CD4-positive, alpha-beta memory T cell (primary cell): Measurements from ENCODE around the gene FANCC. TPM values are rescaled to one million over a fixed set of nuclear protein-coding genes. Genes with fewer than 3 reads are reported as not detected.

Experiments
- CTCF ChIA-PET: fragments of 350-600 bp; sonication (Branson Sonifier 250); formaldehyde crosslinking; loops from one replicate; lab custom pipeline; 2021; ENCODE audit warnings: inconsistent platforms; ENCODE audit not compliant: partially characterized antibody; lab: Charles Lee
- POLR2A ChIA-PET: fragments of 350-600 bp; sonication (Branson Sonifier 250); formaldehyde crosslinking; loops from one replicate; lab custom pipeline; 2021; ENCODE audit not compliant: partially characterized antibody; lab: Charles Lee
- DNase-seq, 5 donors: peaks; one replicate each; pipeline versions ENCODE4 v3.0.0 to v3.0.0-alpha.2; 2020 to 2022; ENCODE audit warnings: mixed read lengths in 1 of 5
- H3K27ac ChIP-seq: one replicate; pipeline ENCODE4 v1.7.0; 2013; ENCODE audit warnings: low read depth, low read length
- H3K27me3 ChIP-seq: 2 replicates; pipeline ENCODE4 v1.7.0; 2013; ENCODE audit warnings: mild to moderate bottlenecking, low read length, moderate library complexity; ENCODE audit not compliant: insufficient read depth
- H3K36me3 ChIP-seq: 2 replicates; pipeline ENCODE4 v1.7.0; 2013; ENCODE audit warnings: mild to moderate bottlenecking, low read length, moderate library complexity; ENCODE audit not compliant: insufficient read depth
- H3K4me1 ChIP-seq: 2 replicates; pipeline ENCODE4 v1.7.0; 2013; ENCODE audit warnings: mild to moderate bottlenecking, low read length, moderate library complexity; ENCODE audit not compliant: insufficient read depth
- H3K4me3 ChIP-seq, 2 donors: one replicate each; pipeline ENCODE4 v1.7.0; 2013; ENCODE audit warnings: low read length in 2 of 2, mild to moderate bottlenecking in 1 of 2
- H3K9me3 ChIP-seq, 2 donors: one replicate each; pipeline ENCODE4 v1.7.0; 2013; ENCODE audit warnings: low read length in 2 of 2, control low read depth in 1 of 2; ENCODE audit not compliant: control insufficient read depth in 1 of 2
- H3K27ac Mint-ChIP-seq, 7 donors: one replicate each; pipeline ENCODE4 v1.8.0; 2020 to 2021; ENCODE audit warnings: mixed read lengths in 7 of 7, mild to moderate bottlenecking in 6 of 7, inconsistent platforms in 3 of 7, moderate library complexity in 3 of 7
- H3K27me3 Mint-ChIP-seq, 2 donors: one replicate each; pipeline ENCODE4 v1.8.0; 2020 to 2021; ENCODE audit warnings: mixed read lengths in 2 of 2
- H3K36me3 Mint-ChIP-seq, 2 donors: one replicate each; pipeline ENCODE4 v1.8.0; 2020 to 2021; ENCODE audit warnings: mixed read lengths in 2 of 2, inconsistent platforms in 1 of 2, mild to moderate bottlenecking in 1 of 2
- H3K4me1 Mint-ChIP-seq, 4 donors: one replicate each; pipeline ENCODE4 v1.8.0; 2020 to 2021; ENCODE audit warnings: mixed read lengths in 4 of 4, mild to moderate bottlenecking in 1 of 4
- H3K4me3 Mint-ChIP-seq, 8 donors: one replicate each; pipeline ENCODE4 v1.8.0; 2020 to 2021; ENCODE audit warnings: mixed read lengths in 8 of 8, mild to moderate bottlenecking in 7 of 8, moderate library complexity in 6 of 8, inconsistent platforms in 3 of 8
- H3K9me3 Mint-ChIP-seq, 8 donors: one replicate each; pipeline ENCODE4 v1.8.0; 2020 to 2021; ENCODE audit warnings: mixed read lengths in 8 of 8, mild to moderate bottlenecking in 5 of 8, inconsistent platforms in 3 of 8, moderate library complexity in 1 of 8
- intact Hi-C: fragments of 100-400 bp; cut with micrococcal nuclease; formaldehyde crosslinking; loops from one replicate; pipeline ENCODE4 v1.15.1; 2023
- polyA plus RNA-seq, 2 donors: library from polyadenylated mRNA; unstranded; fragments of 300-500 nt; fragmentation: Illumina TruSeq; gene quantifications; one replicate each; pipeline ENCODE4 v1.2.3, GENCODE V29; 2021
- total RNA-seq, 2 experiments: library from RNA; stranded (reverse); gene quantifications; one replicate each; pipeline ENCODE4 v1.2.3, GENCODE V29; 2021

The FANCC gene
- total and polyA plus RNA-seq, 4 experiments from 2014 or later, result 0.77 to 4.9 (median 3.6) TPM

DNA sequence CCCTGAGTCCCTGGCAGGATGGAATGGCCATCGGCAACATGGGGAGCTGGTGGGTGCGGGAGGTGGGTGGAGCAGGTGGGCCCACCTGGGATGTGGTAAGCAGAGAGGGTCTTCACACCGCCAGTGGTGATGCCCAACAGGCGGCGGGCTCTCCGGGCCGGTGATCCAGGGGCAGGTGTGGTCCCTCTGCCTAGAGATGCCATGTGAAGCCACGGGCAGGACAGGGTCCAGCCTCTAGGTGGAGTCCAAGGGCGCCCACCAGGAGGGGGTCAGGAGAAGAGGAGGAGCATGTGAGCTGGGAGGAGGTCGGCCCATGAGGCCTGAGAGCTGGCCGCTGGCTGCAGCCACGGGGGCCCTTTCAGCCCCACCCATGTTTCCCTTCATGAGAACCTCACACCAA lies 221.1 kb downstream of the FANCC start:
- peaks cover 0 to under 1% of the 10 kb centered on the region in 2 donors for H3K36me3 Mint-ChIP-seq
- Histone ChIP-seq H3K4me1 (no peaks in the 10 kb centered on the region), H3K4me3 (no peak overlapping the region), H3K27me3 (no peaks in the 10 kb centered on the region), H3K27ac (no peak overlapping the region), H3K9me3 (no peaks in the 10 kb centered on the region), H3K36me3 (no peaks in the 10 kb centered on the region)
- no peaks in the 10 kb centered on the region for H3K9me3 Mint-ChIP-seq
- intact Hi-C loops, result no loop called here
- no peak overlapping the region for H3K4me3 Mint-ChIP-seq
- H3K27ac Mint-ChIP-seq, result no peak overlapping the region
- ChIA-PET CTCF (interaction anchor here (1.1 to 1.6 kb wide), 3 partner anchors 34 to 415 kb away, joined by 3 to 5 read pairs (median 3); no protein-coding TSS in a partner anchor), POLR2A (no interaction called here)
- no peaks in the 10 kb centered on the region for H3K27me3 Mint-ChIP-seq
- no peak for DNase-seq
- peaks cover 2 to 8% (median 4%) of the 10 kb centered on the region in 4 donors for H3K4me1 Mint-ChIP-seq

DNA sequence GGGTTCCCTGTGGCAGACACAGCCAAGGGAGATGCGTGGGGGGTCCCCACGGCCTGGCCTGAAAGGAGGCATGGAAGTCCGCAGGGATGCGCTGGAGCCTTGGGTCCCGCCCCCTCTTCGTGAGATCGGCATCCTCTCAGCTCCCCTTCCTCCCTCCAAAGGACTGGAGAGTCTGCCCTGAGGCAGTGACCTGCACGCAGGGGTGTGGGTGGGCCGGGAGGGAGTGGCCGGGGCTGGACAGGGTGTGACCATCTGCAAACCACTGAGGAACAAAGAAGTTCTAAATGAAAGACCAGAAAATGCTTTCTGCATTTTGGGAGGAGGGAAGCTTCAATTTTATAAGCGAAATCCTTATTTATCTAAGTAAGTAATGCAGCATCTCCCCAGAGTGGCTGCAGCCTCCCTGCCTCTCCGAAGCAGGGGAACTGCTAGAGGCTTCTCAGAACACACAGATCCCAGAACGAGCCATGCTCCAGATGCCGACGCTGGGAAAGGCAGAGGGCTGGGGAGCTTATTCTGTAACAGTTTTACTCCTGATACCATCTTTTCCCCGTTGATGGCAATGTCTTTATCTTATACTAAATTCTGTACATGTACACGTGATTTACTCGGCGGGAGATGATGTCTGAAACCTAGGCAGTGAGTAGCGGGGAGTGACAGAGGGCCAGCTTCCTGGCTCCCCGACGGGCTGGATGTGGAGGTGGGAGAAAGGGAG lies 221.7 kb downstream of the FANCC start:
- Mint-ChIP-seq H3K4me3 (no peak overlapping the region), H3K27ac (no peak overlapping the region), H3K4me1 (peaks cover 2 to 8% (median 4%) of the 10 kb centered on the region in 4 donors), H3K9me3 (no peaks in the 10 kb centered on the region), H3K36me3 (no peaks in the 10 kb centered on the region), H3K27me3 (no peaks in the 10 kb centered on the region)
- Histone ChIP-seq H3K27me3 (no peaks in the 10 kb centered on the region), H3K4me1 (no peaks in the 10 kb centered on the region), H3K9me3 (no peaks in the 10 kb centered on the region), H3K36me3 (no peaks in the 10 kb centered on the region), H3K27ac (no peak overlapping the region), H3K4me3 (no peak overlapping the region)
- ChIA-PET POLR2A (no interaction called here), CTCF (interaction anchor here (1.4 to 1.6 kb wide), 2 partner anchors 35 to 415 kb away, joined by 3 to 5 read pairs; no protein-coding TSS in a partner anchor)
- intact Hi-C loops, result no loop called here
- no peak for DNase-seq

DNA sequence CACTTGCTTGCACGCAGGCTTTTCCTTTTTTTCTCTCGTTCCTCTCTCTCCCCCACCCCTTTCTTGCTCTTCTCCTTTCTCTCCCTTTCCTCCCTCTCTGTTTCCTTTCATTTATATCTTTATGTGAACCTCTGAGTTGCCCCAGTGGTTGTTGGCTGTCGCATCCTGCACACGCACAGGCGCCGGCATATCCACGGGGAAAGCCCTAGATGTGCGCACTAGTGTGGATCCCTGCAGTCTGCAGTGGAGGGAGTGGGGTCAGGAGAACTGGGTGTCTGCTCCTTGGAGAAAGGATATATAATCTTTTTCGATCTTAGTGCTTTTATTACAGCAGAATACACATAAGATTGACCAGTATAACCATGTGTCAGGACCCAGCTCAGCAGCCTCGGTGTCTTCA lies 223.5 kb downstream of the FANCC start:
- Histone ChIP-seq H3K4me3 (no peak overlapping the region), H3K36me3 (no peaks in the 10 kb centered on the region), H3K27ac (no peak overlapping the region), H3K4me1 (no peaks in the 10 kb centered on the region), H3K9me3 (no peaks in the 10 kb centered on the region), H3K27me3 (no peaks in the 10 kb centered on the region)
- no peaks in the 10 kb centered on the region for H3K27me3 Mint-ChIP-seq
- no peaks in the 10 kb centered on the region for H3K9me3 Mint-ChIP-seq
- no peak for DNase-seq
- H3K27ac Mint-ChIP-seq, result peak overlapping the region in 1 of 7 donors; percentile 42
- intact Hi-C loops, result no loop called here
- ChIA-PET POLR2A (no interaction called here), CTCF (no interaction called here)
- H3K4me3 Mint-ChIP-seq, result no peak overlapping the region
- peaks cover 2 to 8% (median 4%) of the 10 kb centered on the region in 4 donors for H3K4me1 Mint-ChIP-seq
- no peaks in the 10 kb centered on the region for H3K36me3 Mint-ChIP-seq

DNA sequence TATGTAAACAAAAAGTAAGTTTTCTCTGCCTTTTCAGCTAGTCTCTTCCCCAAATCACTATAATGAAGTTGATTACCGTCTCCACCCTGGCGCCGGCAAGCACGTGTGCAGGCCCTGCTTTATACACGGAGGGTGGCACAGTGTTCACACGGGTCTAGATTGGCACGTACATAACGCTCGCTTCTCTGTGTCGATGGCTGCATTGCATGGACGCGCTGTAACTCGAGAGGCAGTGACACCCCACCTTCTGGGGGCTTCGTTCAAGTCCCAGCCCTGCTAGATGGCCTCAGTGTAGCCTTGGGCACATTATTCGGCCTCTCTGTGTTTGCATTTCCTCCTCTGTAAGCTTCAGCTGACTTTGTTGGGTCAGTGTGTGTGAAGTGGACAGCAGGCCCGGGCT lies 223.9 kb downstream of the FANCC start:
- H3K27ac ChIP-seq, result no peak overlapping the region
- Mint-ChIP-seq H3K4me3 (no peak overlapping the region), H3K4me1 (peaks cover 2 to 8% (median 4%) of the 10 kb centered on the region in 4 donors), H3K9me3 (no peaks in the 10 kb centered on the region), H3K27me3 (no peaks in the 10 kb centered on the region), H3K36me3 (no peaks in the 10 kb centered on the region), H3K27ac (no peak overlapping the region)
- no peaks in the 10 kb centered on the region for H3K4me1 ChIP-seq
- intact Hi-C loops, result no loop called here
- H3K27me3 ChIP-seq, result no peaks in the 10 kb centered on the region
- H3K36me3 ChIP-seq, result no peaks in the 10 kb centered on the region
- CTCF ChIA-PET, result no interaction called here
- no peak for DNase-seq
- no peak overlapping the region for H3K4me3 ChIP-seq
- no peaks in the 10 kb centered on the region for H3K9me3 ChIP-seq
- POLR2A ChIA-PET, result no interaction called here

DNA sequence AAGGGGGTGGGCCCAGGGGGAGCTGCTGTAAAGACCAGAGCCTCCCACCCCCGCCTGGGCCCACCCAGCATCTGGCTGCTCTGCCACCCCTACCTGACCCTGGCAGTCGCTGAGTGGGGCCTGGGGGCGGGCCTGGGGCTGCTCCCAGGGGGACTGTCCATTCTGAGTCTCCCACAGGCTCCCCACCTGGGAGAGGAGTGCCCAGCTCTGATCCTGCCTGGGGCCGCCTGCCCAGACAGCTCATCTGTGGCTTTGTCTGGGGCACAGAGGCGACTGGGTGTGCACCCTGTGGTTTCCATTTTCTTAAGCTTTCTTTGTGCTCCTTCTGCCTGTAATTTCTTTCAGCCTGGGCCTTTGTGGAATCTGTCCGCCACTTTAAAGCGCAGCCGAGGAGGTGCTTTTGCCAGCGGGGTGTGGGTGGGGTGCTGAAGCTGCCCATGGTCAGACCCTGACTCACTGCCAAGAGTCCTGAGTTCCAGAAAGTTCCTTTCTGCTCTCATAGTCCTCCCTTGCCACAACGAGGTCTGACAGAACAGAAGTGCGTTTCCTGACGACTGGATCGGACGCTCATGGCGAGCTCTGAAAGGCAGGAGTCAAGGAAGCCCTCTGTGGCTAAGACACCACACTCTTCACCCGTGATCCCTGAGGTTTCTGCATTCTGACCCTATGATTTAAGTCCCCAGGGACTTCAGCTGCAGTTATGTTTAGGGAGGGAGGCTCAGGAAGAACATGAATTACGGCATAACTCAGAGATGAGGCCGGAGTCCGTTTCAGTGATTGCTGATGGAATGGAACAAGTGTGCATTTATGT lies 225.0 kb downstream of the FANCC start:
- no peak overlapping the region for H3K27ac ChIP-seq
- no peak overlapping the region for H3K4me3 Mint-ChIP-seq
- no peak for DNase-seq
- no peaks in the 10 kb centered on the region for H3K36me3 ChIP-seq
- intact Hi-C loops, result no loop called here
- peak overlapping the region in 1 of 7 donors; percentile 76 for H3K27ac Mint-ChIP-seq
- no peak overlapping the region for H3K4me3 ChIP-seq
- no peaks in the 10 kb centered on the region for H3K27me3 Mint-ChIP-seq
- no peaks in the 10 kb centered on the region for H3K4me1 ChIP-seq
- POLR2A ChIA-PET, result no interaction called here
- CTCF ChIA-PET, result no interaction called here
- peaks cover 0 to 5% of the 10 kb centered on the region in 2 donors for H3K36me3 Mint-ChIP-seq
- H3K9me3 Mint-ChIP-seq, result no peaks in the 10 kb centered on the region
- H3K4me1 Mint-ChIP-seq, result peaks cover 2 to 8% (median 4%) of the 10 kb centered on the region in 4 donors
- no peaks in the 10 kb centered on the region for H3K27me3 ChIP-seq
- no peaks in the 10 kb centered on the region for H3K9me3 ChIP-seq

DNA sequence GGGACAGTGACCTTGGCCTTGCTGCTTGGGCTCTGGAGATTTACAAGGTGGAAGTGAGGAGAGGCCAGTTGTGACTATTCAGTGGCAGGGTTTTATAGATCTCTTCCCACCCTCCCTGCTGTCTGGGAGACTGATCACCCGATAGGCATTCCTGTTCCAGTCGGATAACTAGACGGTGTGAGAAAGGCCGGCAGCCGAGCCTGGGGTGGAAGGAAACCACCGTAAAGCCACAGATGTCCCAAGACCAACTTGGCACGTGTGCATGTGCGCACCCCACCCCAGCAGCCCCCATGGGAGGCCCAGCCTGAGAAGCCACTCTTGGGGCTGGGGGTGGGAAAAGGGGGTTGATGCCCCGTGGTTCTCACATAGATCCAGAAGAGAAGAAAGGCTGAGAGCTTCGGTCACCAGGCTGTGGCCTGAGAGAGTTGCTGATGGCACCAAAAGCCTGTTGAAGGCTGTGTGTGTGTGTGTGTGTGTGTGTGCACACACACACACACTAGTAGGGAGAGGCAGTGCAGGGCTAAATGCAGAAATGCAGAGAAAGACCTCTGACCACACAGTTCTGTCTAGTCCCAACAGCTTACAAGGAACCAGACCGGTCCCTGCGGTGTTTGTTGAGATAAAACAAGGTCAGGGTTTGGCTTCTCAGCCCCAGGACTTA lies 225.8 kb downstream of the FANCC start:
- H3K4me1 Mint-ChIP-seq, result peaks cover 2 to 8% (median 4%) of the 10 kb centered on the region in 4 donors
- H3K27ac Mint-ChIP-seq, result peak overlapping the region in 1 of 7 donors; percentile 43
- no peaks in the 10 kb centered on the region for H3K27me3 ChIP-seq
- H3K4me1 ChIP-seq, result no peaks in the 10 kb centered on the region
- intact Hi-C loops, result no loop called here
- H3K27ac ChIP-seq, result no peak overlapping the region
- H3K4me3 ChIP-seq, result no peak overlapping the region
- no peak overlapping the region for H3K4me3 Mint-ChIP-seq
- no peaks in the 10 kb centered on the region for H3K27me3 Mint-ChIP-seq
- POLR2A ChIA-PET, result no interaction called here
- DNase-seq, result no peak
- no peaks in the 10 kb centered on the region for H3K9me3 ChIP-seq
- no peaks in the 10 kb centered on the region for H3K36me3 ChIP-seq
- CTCF ChIA-PET, result no interaction called here
- no peaks in the 10 kb centered on the region for H3K9me3 Mint-ChIP-seq
- peaks cover 0 to 7% of the 10 kb centered on the region in 2 donors for H3K36me3 Mint-ChIP-seq
